GM12892 (cell line): Measurements from ENCODE around the gene OR5B21.

Experiments used
- DNase-seq: peaks from one replicate; pipeline ENCODE4 v3.0.0; 2011; ENCODE audit not compliant: insufficient read length
- FAIRE-seq: peaks from 2 replicates; lab custom pipeline; 2011; peaks lifted over from hg19 to GRCh38; lab: Jason Lieb, UNC
- POLR2A ChIP-seq: IDR thresholded peaks from 2 replicates; pipeline ENCODE4 v1.6.1; 2011; ENCODE audit warnings: low read depth, low read length, control low read depth
- POLR2AphosphoS5 ChIP-seq: IDR thresholded peaks from 2 replicates; pipeline ENCODE4 v1.6.1; 2011; ENCODE audit warnings: low read depth, low read length, control low read depth
- TAF1 ChIP-seq: IDR thresholded peaks from 2 replicates; pipeline ENCODE4 v1.6.1; 2011; ENCODE audit warnings: low read depth, mild to moderate bottlenecking, control low read depth, low read length, borderline replicate concordance

The OR5B21 gene

DNA sequence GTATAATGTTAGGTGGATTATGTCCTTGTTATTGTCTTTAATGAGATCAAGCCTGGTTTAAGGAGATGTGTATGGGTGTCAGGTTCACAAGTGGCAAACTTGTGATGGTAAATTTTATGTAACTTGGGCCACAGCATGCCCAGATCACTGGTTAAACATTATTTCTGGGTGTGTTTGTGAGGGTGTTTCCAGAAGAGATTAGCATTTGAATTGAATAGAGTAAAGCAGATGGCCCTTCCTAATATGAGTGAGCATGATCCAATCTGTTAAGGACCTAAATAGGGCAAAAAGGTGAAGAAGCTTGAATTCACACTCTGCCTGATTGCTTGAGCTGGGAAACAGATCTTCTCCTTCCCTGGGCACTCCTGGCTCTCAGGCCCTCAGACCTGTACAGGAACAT, 20.7 kb downstream of the OR5B21 start:
- no peak for DNase-seq
- TF ChIP-seq TAF1: no peak
- TF ChIP-seq POLR2AphosphoS5: no peak
- no peak for TF ChIP-seq POLR2A
- FAIRE-seq: no peak

DNA sequence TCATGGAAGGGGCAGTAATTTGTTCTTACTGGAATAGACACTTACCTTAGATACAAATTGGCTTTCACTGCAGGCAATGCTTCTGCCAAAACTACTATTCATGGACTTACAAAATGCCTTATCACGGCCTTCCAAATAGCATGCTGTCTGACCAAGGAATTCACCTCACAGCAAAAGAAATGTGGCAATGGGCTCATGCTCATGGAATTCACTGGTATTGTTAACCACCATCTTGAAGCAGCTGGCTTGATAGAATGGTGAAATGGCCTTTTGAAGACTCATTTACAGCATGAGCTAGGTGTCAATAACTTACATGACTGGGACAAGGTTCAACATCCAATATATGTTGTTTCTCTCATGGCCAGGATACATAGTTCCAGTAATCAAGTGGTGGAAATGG, 21.9 kb downstream of the OR5B21 start:
- TF ChIP-seq POLR2AphosphoS5 (no peak), POLR2A (no peak), TAF1 (no peak)
- DNase-seq: no peak
- FAIRE-seq: no peak

DNA sequence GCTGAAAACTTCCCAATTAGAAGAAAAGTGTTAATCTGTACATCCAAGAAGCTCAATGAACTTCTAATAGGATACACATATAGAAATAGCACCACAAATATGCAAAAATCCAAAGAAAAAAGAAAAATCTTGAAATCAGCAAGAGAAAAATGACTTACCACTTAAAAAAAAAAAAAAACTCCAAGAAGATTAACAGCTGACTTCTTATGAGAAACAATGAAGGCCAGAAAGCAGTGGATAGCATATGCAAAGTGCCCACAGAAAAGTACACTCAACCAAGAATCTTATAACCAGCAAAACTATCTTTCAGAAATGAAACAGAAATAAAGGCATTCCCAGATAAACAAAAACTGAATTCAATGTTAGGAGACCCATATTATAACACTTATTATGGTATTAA, 36.0 kb downstream of the OR5B21 start:
- TF ChIP-seq POLR2AphosphoS5 (no peak), TAF1 (no peak), POLR2A (no peak)
- DNase-seq: no peak
- FAIRE-seq: no peak

DNA sequence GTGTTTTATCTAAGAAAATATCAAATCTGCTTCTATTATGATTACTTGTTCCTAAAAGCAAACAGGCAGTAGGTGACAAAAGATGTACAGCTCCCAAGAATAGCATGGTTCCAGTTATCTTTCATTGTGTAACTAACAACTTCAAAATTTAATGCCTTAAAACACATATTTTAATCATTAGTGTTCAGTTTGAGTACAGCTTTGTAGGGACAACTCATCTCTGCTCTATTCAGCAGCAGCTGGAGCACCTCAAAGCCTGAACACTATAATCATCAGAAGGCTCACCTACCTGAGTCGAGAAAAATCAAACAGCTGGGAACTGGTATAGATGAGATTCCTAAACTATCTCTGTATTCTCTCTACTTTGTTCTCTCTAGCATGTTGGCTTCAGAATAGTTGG, 41.6 kb downstream of the OR5B21 start:
- no peak for FAIRE-seq
- TF ChIP-seq POLR2A: no peak
- TF ChIP-seq POLR2AphosphoS5: no peak
- TF ChIP-seq TAF1: no peak
- DNase-seq: no peak

DNA sequence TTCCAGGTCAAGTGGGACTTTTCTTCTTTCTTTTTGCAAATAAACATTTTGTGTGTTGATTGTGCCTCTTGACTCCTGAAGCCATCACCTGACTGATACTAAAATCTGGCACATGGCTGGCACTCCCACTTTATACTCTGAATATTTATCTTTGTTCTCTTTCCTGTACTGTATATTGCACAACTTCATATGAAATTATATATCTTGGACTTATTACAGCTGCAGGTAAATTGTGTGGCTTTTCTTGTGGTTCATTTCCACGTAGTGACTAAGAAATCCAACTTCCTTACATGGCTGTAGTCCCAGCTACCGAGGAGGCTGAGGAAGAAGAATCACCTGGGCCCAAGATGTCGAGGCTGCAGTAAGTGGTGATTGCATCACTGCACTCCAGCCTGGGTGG, 42.2 kb downstream of the OR5B21 start:
- FAIRE-seq (no peak), DNase-seq (no peak)
- TF ChIP-seq POLR2AphosphoS5: no peak
- TF ChIP-seq POLR2A: no peak
- TF ChIP-seq TAF1: no peak
